NCI-H524 (cell line): ENCODE measurements around the gene CNRIP1.
A peak's percentile ranks its signal among the peaks of the same experiment; 100 is the strongest.
"Not testable (repeated sequence)": the region's sequence is repeated elsewhere in the genome, so short reads cannot be mapped to it uniquely, and the experiment has no call there.

ENCODE experiments used
- DNase-seq, 2 experiments: peaks; one replicate each; lab custom pipeline; 2025; lab: John Stamatoyannopoulos, UW

The CNRIP1 gene

GRCh38 chr2:68340226-68341061 lies 20.7 kb upstream of the CNRIP1 start:
- no peak for DNase-seq

GRCh38 chr2:68336192-68336591 lies 16.4 kb upstream of the CNRIP1 start:
- DNase-seq, result no peak

- DNase-seq, result no peak
These were observed 14.2 kb upstream of the CNRIP1 start for GRCh38 chr2:68333931-68334330.

GRCh38 chr2:68333009-68333408 lies 13.3 kb upstream of the CNRIP1 start:
- DNase-seq, result no peak

GRCh38 chr2:68330691-68331090 lies 10.9 kb upstream of the CNRIP1 start:
- DNase-seq, result no peak

GRCh38 chr2:68328901-68329300 lies 9.2 kb upstream of the CNRIP1 start:
- DNase-seq, result no peak

- DNase-seq, result no peak
These were observed 5.3 kb upstream of the CNRIP1 start for GRCh38 chr2:68325056-68325455.

GRCh38 chr2:68320118-68320641 lies 431 bp upstream of the CNRIP1 start:
- peak; percentile 76 to 80 for DNase-seq

- no peak for DNase-seq
These were observed 793 bp downstream of the CNRIP1 start for GRCh38 chr2:68318914-68319397.

- peak in 1 of 2 experiments; percentile 41 for DNase-seq
These were observed 1.5 kb downstream of the CNRIP1 start for GRCh38 chr2:68317971-68318913.

GRCh38 chr2:68316111-68316510 lies 3.6 kb downstream of the CNRIP1 start:
- no peak for DNase-seq

GRCh38 chr2:68311033-68311432 lies 8.7 kb downstream of the CNRIP1 start:
- DNase-seq, result no peak

GRCh38 chr2:68309426-68309825 lies 10.3 kb downstream of the CNRIP1 start:
- no peak for DNase-seq

GRCh38 chr2:68303902-68304272 lies 15.9 kb downstream of the CNRIP1 start:
- not testable (repeated sequence) for DNase-seq

- DNase-seq, result no peak
These were observed 16.5 kb downstream of the CNRIP1 start for GRCh38 chr2:68303033-68303901.

- peak; percentile 63 to 74 for DNase-seq
These were observed 17.4 kb downstream of the CNRIP1 start for GRCh38 chr2:68302281-68302875.

GRCh38 chr2:68295516-68295915 lies 24.2 kb downstream of the CNRIP1 start:
- no peak for DNase-seq

- DNase-seq, result peak in 1 of 2 experiments; percentile 31
These were observed 24.8 kb downstream of the CNRIP1 start for GRCh38 chr2:68294913-68295312.

- no peak for DNase-seq
These were observed 25.6 kb downstream of the CNRIP1 start for GRCh38 chr2:68294187-68294586.

- DNase-seq, result no peak
These were observed 26.0 kb downstream of the CNRIP1 start for GRCh38 chr2:68293755-68294154.

- DNase-seq, result no peak
These were observed 26.7 kb downstream of the CNRIP1 start for GRCh38 chr2:68293024-68293423.
